Measurements from ENCODE around the gene CRISPLD2.
A peak's percentile ranks its signal among the peaks of the same experiment; 100 is the strongest.

The CRISPLD2 gene

DNA sequence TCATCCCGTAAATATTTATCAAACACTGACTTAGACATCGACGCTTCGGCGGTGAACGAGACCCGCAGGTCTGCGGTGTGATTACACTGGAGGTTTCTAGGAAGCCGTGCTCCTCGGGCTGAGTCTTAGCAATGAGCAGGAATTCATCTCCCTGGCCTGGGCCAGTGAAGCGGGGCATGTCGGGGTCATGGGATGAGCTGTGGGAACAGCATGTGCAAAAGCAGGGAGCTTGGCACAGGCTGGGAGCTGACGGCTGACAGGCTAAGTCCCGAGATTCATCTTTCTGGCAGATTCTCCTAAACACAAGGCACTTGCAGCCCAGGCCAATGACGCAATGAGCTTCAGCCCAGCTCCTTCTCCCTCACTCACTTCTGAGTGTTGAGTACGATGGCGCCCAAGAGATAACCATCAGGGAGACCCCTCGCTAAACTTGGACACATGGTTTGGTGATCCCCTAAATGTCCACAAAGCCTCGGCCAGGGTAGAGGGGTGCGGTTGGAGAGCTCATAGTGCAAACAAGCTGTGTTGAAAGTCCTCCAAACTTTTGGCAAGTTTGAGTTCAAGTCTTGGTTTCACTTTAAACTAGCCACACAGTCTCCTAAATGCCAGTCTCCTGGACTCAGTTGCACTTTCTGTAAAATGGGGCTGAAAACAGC is 12.8 kb downstream of the CRISPLD2 start:
- Histone ChIP-seq H2BK120ac (ENCODE audit: low read depth, low read length) (no peak overlapping the region), H3K14ac (ENCODE audit: low read length) (no peak overlapping the region), H2BK12ac (ENCODE audit: low read length) (no peak overlapping the region), H3K79me1 (ENCODE audit: low read depth, low read length) (peaks cover 3% of the 10 kb centered on the region), H3K9ac (ENCODE audit: low read depth, low read length, poor library complexity) (no peak overlapping the region), H3K4me3 (ENCODE audit: low read length in 2 of 2) (no peak overlapping the region), H3K4ac (ENCODE audit: low read length) (no peak overlapping the region), H3K18ac (ENCODE audit: low read length) (peak overlapping the region; percentile 3), H4K8ac (ENCODE audit: low read depth, low read length) (no peak overlapping the region), H2BK5ac (ENCODE audit: low read length) (no peak overlapping the region), H3K23ac (ENCODE audit: low read depth, low read length, poor library complexity) (no peak overlapping the region), H3K27me3 (ENCODE audit: control insufficient read depth in 3 of 3, insufficient read depth in 3 of 3, low read depth in 1 of 3, low read length in 3 of 3) (peaks cover 0 to 69% (median 3%) of the 10 kb centered on the region in 3 experiments), H2BK15ac (ENCODE audit: low read length) (no peak overlapping the region), H2AK5ac (ENCODE audit: low read depth, low read length) (peak overlapping the region; percentile 37), H4K91ac (ENCODE audit: low read depth, low read length, poor library complexity) (no peak overlapping the region), H2AFZ (ENCODE audit: low read length) (no peak overlapping the region), H3K9me3 (replicated peaks in 1 of 2; ENCODE audit: control insufficient read depth in 2 of 2, insufficient read depth in 1 of 2, low read depth in 1 of 2, low read length in 2 of 2) (no peaks in the 10 kb centered on the region), H3K4me1 (ENCODE audit: control insufficient read depth in 2 of 2, insufficient read depth in 1 of 2, low read depth in 1 of 2, low read length in 2 of 2) (peaks cover 0 to 7% of the 10 kb centered on the region in 2 donors), H3K27ac (replicated peaks; ENCODE audit: low read length) (no peak overlapping the region), H3K4me2 (ENCODE audit: insufficient read depth, low read length, poor library complexity, severe bottlenecking) (no peak overlapping the region), H3K36me3 (replicated peaks in 1 of 2; ENCODE audit: control insufficient read depth in 2 of 2, insufficient read depth in 2 of 2, low read length in 2 of 2) (no peaks in the 10 kb centered on the region)
- WGBS, 2 donors (ENCODE audit: extremely low coverage in 2 of 2, insufficient read length in 2 of 2, insufficient replicate concordance in 1 of 2), result no CpG with 5 or more reads among the region's 20 CpGs
- no peak for DNase-seq (ENCODE audit: low spot score)

DNA sequence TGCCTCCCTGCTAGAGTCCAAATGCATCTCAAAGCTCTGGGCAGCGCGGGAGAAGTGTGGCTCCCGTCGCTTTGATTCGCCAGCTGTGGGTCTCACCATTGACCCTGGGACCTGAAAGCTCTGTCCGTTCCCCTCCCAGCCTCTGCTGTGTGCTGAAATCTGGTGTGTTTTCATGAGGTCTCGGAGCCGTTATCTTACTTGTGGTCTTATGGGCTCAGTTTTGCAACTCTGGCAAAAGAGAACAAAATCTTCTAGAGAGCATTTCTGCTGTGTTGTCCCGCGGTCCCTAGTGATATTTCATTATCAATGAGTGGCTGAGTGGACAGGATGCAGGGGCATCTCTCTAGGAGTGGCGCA is 13.3 kb downstream of the CRISPLD2 start:
- no peak overlapping the region for H3K4ac ChIP-seq (ENCODE audit: low read length)
- no peak overlapping the region for H2AK5ac ChIP-seq (ENCODE audit: low read depth, low read length)
- no peak overlapping the region for H2AFZ ChIP-seq (ENCODE audit: low read length)
- H3K14ac ChIP-seq (ENCODE audit: low read length), result no peak overlapping the region
- H3K4me2 ChIP-seq (ENCODE audit: insufficient read depth, low read length, poor library complexity, severe bottlenecking), result no peak overlapping the region
- no peak overlapping the region for H2BK120ac ChIP-seq (ENCODE audit: low read depth, low read length)
- peaks cover 0 to 7% of the 10 kb centered on the region in 2 donors for H3K4me1 ChIP-seq (ENCODE audit: control insufficient read depth in 2 of 2, insufficient read depth in 1 of 2, low read depth in 1 of 2, low read length in 2 of 2)
- H3K9ac ChIP-seq (ENCODE audit: low read depth, low read length, poor library complexity), result no peak overlapping the region
- peaks cover 0 to 69% (median 3%) of the 10 kb centered on the region in 3 experiments for H3K27me3 ChIP-seq (ENCODE audit: control insufficient read depth in 3 of 3, insufficient read depth in 3 of 3, low read depth in 1 of 3, low read length in 3 of 3)
- H3K9me3 ChIP-seq (replicated peaks in 1 of 2; ENCODE audit: control insufficient read depth in 2 of 2, insufficient read depth in 1 of 2, low read depth in 1 of 2, low read length in 2 of 2), result no peaks in the 10 kb centered on the region
- H3K18ac ChIP-seq (ENCODE audit: low read length), result no peak overlapping the region
- no peak overlapping the region for H2BK12ac ChIP-seq (ENCODE audit: low read length)
- no CpG with 5 or more reads among the region's 11 CpGs for WGBS, 2 donors (ENCODE audit: extremely low coverage in 2 of 2, insufficient read length in 2 of 2, insufficient replicate concordance in 1 of 2)
- DNase-seq (ENCODE audit: low spot score), result no peak
- peaks cover 3% of the 10 kb centered on the region for H3K79me1 ChIP-seq (ENCODE audit: low read depth, low read length)
- no peak overlapping the region for H2BK15ac ChIP-seq (ENCODE audit: low read length)
- no peak overlapping the region for H3K4me3 ChIP-seq (ENCODE audit: low read length in 2 of 2)
- no peak overlapping the region for H4K91ac ChIP-seq (ENCODE audit: low read depth, low read length, poor library complexity)
- H3K27ac ChIP-seq (replicated peaks; ENCODE audit: low read length), result no peak overlapping the region
- no peak overlapping the region for H4K8ac ChIP-seq (ENCODE audit: low read depth, low read length)
- no peak overlapping the region for H3K23ac ChIP-seq (ENCODE audit: low read depth, low read length, poor library complexity)
- no peak overlapping the region for H2BK5ac ChIP-seq (ENCODE audit: low read length)
- no peaks in the 10 kb centered on the region for H3K36me3 ChIP-seq (replicated peaks in 1 of 2; ENCODE audit: control insufficient read depth in 2 of 2, insufficient read depth in 2 of 2, low read length in 2 of 2)

DNA sequence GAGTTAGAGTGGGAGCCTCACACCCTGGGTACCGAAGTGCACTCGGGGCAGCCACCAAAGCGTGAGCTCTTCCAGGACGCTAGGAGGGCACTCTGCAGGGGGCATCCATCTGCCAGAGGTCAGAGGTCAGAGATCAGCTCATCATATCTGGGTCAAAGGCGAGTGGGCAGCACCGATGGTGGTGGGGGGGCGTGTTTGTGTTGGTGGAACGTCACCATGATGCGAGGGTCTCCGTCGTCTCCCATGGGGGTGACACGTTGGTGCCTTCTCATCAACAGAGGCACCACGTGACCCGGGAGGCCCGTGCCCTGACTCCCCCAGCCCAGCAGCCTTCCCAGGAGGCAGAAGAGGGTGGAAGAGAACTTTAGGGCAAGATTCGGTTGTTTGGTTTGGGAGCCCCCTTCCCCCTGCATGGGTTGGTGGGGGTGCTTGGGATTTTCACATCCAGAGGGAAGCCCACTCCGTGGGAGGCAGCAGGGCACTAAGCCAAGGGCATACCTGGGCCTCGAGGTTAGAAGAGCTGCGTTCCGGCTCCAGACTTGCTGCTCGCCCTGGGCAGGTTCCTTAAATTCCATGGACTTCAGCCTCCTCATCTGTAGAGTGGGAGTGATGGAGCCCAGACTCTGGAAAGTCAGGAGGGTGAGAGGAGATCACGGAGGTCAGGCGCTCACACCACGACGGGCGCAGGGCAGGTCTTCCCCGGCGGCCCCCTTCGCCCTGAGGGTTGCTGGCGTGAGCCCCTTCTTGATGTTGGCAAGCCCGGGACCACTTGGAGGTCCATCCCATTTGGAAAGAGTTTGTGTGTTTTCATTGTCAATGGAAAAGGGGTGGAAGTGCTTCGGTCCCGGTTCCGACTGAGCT is 14.0 kb downstream of the CRISPLD2 start:
- H2AK5ac ChIP-seq (ENCODE audit: low read depth, low read length), result no peak overlapping the region

DNA sequence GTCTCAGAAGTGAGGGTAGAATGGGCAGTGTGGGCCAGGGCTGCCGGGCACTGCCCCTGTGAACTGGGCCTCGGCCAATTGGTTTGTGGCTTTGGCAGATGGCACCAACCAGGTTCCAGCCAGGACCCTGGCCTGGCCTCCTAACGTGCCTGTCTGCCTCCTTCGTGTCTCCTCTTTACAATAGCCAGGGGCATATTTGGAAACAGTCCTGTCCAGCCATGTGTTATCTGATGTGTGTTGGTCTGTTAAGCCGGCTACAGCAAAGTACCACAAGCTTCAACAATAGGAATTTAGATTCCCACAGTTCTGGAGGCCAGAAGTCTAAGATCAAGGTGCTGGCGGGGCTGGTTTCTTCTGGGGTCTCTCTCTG is 14.6 kb downstream of the CRISPLD2 start:
- no peaks in the 10 kb centered on the region for H3K36me3 ChIP-seq (replicated peaks in 1 of 2; ENCODE audit: control insufficient read depth in 2 of 2, insufficient read depth in 2 of 2, low read length in 2 of 2)
- H3K14ac ChIP-seq (ENCODE audit: low read length), result peak overlapping the region; percentile 50
- no peak overlapping the region for H4K8ac ChIP-seq (ENCODE audit: low read depth, low read length)
- no peak overlapping the region for H3K9ac ChIP-seq (ENCODE audit: low read depth, low read length, poor library complexity)
- H3K18ac ChIP-seq (ENCODE audit: low read length), result no peak overlapping the region
- no peak overlapping the region for H3K4me2 ChIP-seq (ENCODE audit: insufficient read depth, low read length, poor library complexity, severe bottlenecking)
- H3K79me1 ChIP-seq (ENCODE audit: low read depth, low read length), result peaks cover 3% of the 10 kb centered on the region
- H2BK120ac ChIP-seq (ENCODE audit: low read depth, low read length), result no peak overlapping the region
- H2BK5ac ChIP-seq (ENCODE audit: low read length), result no peak overlapping the region
- no peak overlapping the region for H2BK15ac ChIP-seq (ENCODE audit: low read length)
- no peak overlapping the region for H3K4me3 ChIP-seq (ENCODE audit: low read length in 2 of 2)
- H3K27me3 ChIP-seq (ENCODE audit: control insufficient read depth in 3 of 3, insufficient read depth in 3 of 3, low read depth in 1 of 3, low read length in 3 of 3), result peaks cover 0 to 74% (median 3%) of the 10 kb centered on the region in 3 experiments
- H2AK5ac ChIP-seq (ENCODE audit: low read depth, low read length), result no peak overlapping the region
- H2AFZ ChIP-seq (ENCODE audit: low read length), result no peak overlapping the region
- H3K27ac ChIP-seq (replicated peaks; ENCODE audit: low read length), result no peak overlapping the region
- no peak overlapping the region for H4K91ac ChIP-seq (ENCODE audit: low read depth, low read length, poor library complexity)
- DNase-seq (ENCODE audit: low spot score), result no peak
- H3K9me3 ChIP-seq (replicated peaks in 1 of 2; ENCODE audit: control insufficient read depth in 2 of 2, insufficient read depth in 1 of 2, low read depth in 1 of 2, low read length in 2 of 2), result no peaks in the 10 kb centered on the region
- no peak overlapping the region for H3K23ac ChIP-seq (ENCODE audit: low read depth, low read length, poor library complexity)
- WGBS, 2 donors (ENCODE audit: extremely low coverage in 2 of 2, insufficient read length in 2 of 2, insufficient replicate concordance in 1 of 2), result no CpG with 5 or more reads among the region's 6 CpGs
- no peak overlapping the region for H3K4ac ChIP-seq (ENCODE audit: low read length)
- no peak overlapping the region for H2BK12ac ChIP-seq (ENCODE audit: low read length)
- H3K4me1 ChIP-seq (ENCODE audit: control insufficient read depth in 2 of 2, insufficient read depth in 1 of 2, low read depth in 1 of 2, low read length in 2 of 2), result peaks cover 0 to 7% of the 10 kb centered on the region in 2 donors

More for the DNA sequence above, 14.0 kb downstream of the CRISPLD2 start:
- no peak overlapping the region for H2BK5ac ChIP-seq (ENCODE audit: low read length)
- H3K4me2 ChIP-seq (ENCODE audit: insufficient read depth, low read length, poor library complexity, severe bottlenecking), result no peak overlapping the region
- H3K18ac ChIP-seq (ENCODE audit: low read length), result peak overlapping the region; percentile 64
- no peak overlapping the region for H2AFZ ChIP-seq (ENCODE audit: low read length)
- peak overlapping the region; percentile 50 for H3K14ac ChIP-seq (ENCODE audit: low read length)
- H2BK120ac ChIP-seq (ENCODE audit: low read depth, low read length), result no peak overlapping the region
- no peaks in the 10 kb centered on the region for H3K36me3 ChIP-seq (replicated peaks in 1 of 2; ENCODE audit: control insufficient read depth in 2 of 2, insufficient read depth in 2 of 2, low read length in 2 of 2)
- DNase-seq (ENCODE audit: low spot score), result no peak
- peak overlapping the region; percentile 41 for H2BK12ac ChIP-seq (ENCODE audit: low read length)
- H3K23ac ChIP-seq (ENCODE audit: low read depth, low read length, poor library complexity), result no peak overlapping the region
- H3K27me3 ChIP-seq (ENCODE audit: control insufficient read depth in 3 of 3, insufficient read depth in 3 of 3, low read depth in 1 of 3, low read length in 3 of 3), result peaks cover 0 to 74% (median 3%) of the 10 kb centered on the region in 3 experiments
- H3K4ac ChIP-seq (ENCODE audit: low read length), result no peak overlapping the region
- H3K4me3 ChIP-seq (ENCODE audit: low read length in 2 of 2), result no peak overlapping the region
- no peak overlapping the region for H3K9ac ChIP-seq (ENCODE audit: low read depth, low read length, poor library complexity)
- H3K9me3 ChIP-seq (replicated peaks in 1 of 2; ENCODE audit: control insufficient read depth in 2 of 2, insufficient read depth in 1 of 2, low read depth in 1 of 2, low read length in 2 of 2), result no peaks in the 10 kb centered on the region
- peaks cover 0 to 7% of the 10 kb centered on the region in 2 donors for H3K4me1 ChIP-seq (ENCODE audit: control insufficient read depth in 2 of 2, insufficient read depth in 1 of 2, low read depth in 1 of 2, low read length in 2 of 2)
- H3K27ac ChIP-seq (replicated peaks; ENCODE audit: low read length), result no peak overlapping the region
- H4K8ac ChIP-seq (ENCODE audit: low read depth, low read length), result no peak overlapping the region
- WGBS, 2 donors (ENCODE audit: extremely low coverage in 2 of 2, insufficient read length in 2 of 2, insufficient replicate concordance in 1 of 2), result no CpG with 5 or more reads among the region's 34 CpGs
- no peak overlapping the region for H2BK15ac ChIP-seq (ENCODE audit: low read length)
- H4K91ac ChIP-seq (ENCODE audit: low read depth, low read length, poor library complexity), result no peak overlapping the region
- peaks cover 3% of the 10 kb centered on the region for H3K79me1 ChIP-seq (ENCODE audit: low read depth, low read length)
